Naive thymus-derived CD4-positive, alpha-beta T cell (primary cell): ENCODE data around the gene TMEM191C. TPM values are rescaled to one million over a fixed set of nuclear protein-coding genes. Genes with fewer than 3 reads are reported as not detected.
A peak's percentile ranks its signal among the peaks of the same experiment; 100 is the strongest.

Experiments used
- ATAC-seq: fragments of 150-1000 bp; cut with Tn5 transposase; 2 replicates; pipeline ENCODE4 v1.10.0; 2021; ENCODE audit warnings: mild to moderate bottlenecking, moderate library complexity
- CTCF ChIA-PET: fragments of 350-600 bp; sonication (Branson Sonifier 250); formaldehyde crosslinking; loops from one replicate; lab custom pipeline; 2021; ENCODE audit warnings: antibody characterized with exemption; lab: Charles Lee
- POLR2A ChIA-PET: fragments of 350-600 bp; sonication (Branson Sonifier 250); formaldehyde crosslinking; loops from one replicate; lab custom pipeline; 2021; ENCODE audit warnings: antibody characterized with exemption, inconsistent platforms; lab: Charles Lee
- DNase-seq, 9 donors: peaks; one replicate each; pipeline versions ENCODE4 v3.0.0 to v3.0.0-alpha.2; 2020 to 2022; ENCODE audit warnings: mixed read lengths in 1 of 9
- H3K27ac ChIP-seq: one replicate; pipeline ENCODE4 v1.7.0; 2013; ENCODE audit warnings: mild to moderate bottlenecking, low read depth, low read length, moderate library complexity
- H3K27me3 ChIP-seq, 2 donors: one replicate each; pipeline ENCODE4 v1.7.0; 2013; ENCODE audit warnings: low read length in 2 of 2, mild to moderate bottlenecking in 2 of 2, moderate library complexity in 2 of 2; ENCODE audit not compliant: control insufficient read depth in 2 of 2, insufficient read depth in 2 of 2
- H3K36me3 ChIP-seq, 3 experiments: 1 replicate in 2 of 3; 2 replicates in 1 of 3; pipeline ENCODE4 v1.7.0; 2013; ENCODE audit warnings: low read length in 3 of 3, mild to moderate bottlenecking in 3 of 3, moderate library complexity in 1 of 3; ENCODE audit not compliant: insufficient read depth in 3 of 3, control insufficient read depth in 2 of 3
- H3K4me1 ChIP-seq, 2 donors: one replicate each; pipeline ENCODE4 v1.7.0; 2013; ENCODE audit warnings: low read length in 2 of 2, mild to moderate bottlenecking in 2 of 2, moderate library complexity in 1 of 2; ENCODE audit not compliant: control insufficient read depth in 2 of 2, insufficient read depth in 2 of 2
- H3K4me3 ChIP-seq: 2 replicates; pipeline ENCODE4 v1.7.0; 2013; ENCODE audit warnings: mild to moderate bottlenecking, low read length
- H3K9me3 ChIP-seq, 3 experiments: 1 replicate in 2 of 3; 2 replicates in 1 of 3; pipeline ENCODE4 v1.7.0; 2013; ENCODE audit warnings: low read length in 3 of 3; ENCODE audit not compliant: control insufficient read depth in 2 of 3
- H3K27ac Mint-ChIP-seq, 9 donors: one replicate each; pipeline ENCODE4 v1.8.0; 2020 to 2022; ENCODE audit warnings: mixed read lengths in 9 of 9, mild to moderate bottlenecking in 8 of 9, moderate library complexity in 5 of 9, inconsistent platforms in 2 of 9
- H3K27me3 Mint-ChIP-seq, 5 donors: one replicate each; pipeline ENCODE4 v1.8.0; 2021 to 2022; ENCODE audit warnings: mixed read lengths in 5 of 5, mild to moderate bottlenecking in 1 of 5
- H3K36me3 Mint-ChIP-seq, 5 donors: one replicate each; pipeline ENCODE4 v1.8.0; 2020 to 2022; ENCODE audit warnings: mixed read lengths in 5 of 5, mild to moderate bottlenecking in 3 of 5, inconsistent platforms in 1 of 5
- H3K4me1 Mint-ChIP-seq, 7 donors: one replicate each; pipeline ENCODE4 v1.8.0; 2020 to 2022; ENCODE audit warnings: mixed read lengths in 7 of 7, mild to moderate bottlenecking in 3 of 7, inconsistent platforms in 1 of 7
- H3K4me3 Mint-ChIP-seq, 10 donors: one replicate each; pipeline ENCODE4 v1.8.0; 2020 to 2022; ENCODE audit warnings: mild to moderate bottlenecking in 10 of 10, mixed read lengths in 10 of 10, moderate library complexity in 6 of 10, inconsistent platforms in 2 of 10
- H3K9me3 Mint-ChIP-seq, 11 donors: one replicate each; pipeline ENCODE4 v1.8.0; 2020 to 2022; ENCODE audit warnings: mixed read lengths in 11 of 11, mild to moderate bottlenecking in 4 of 11, inconsistent platforms in 1 of 11, moderate library complexity in 1 of 11
- intact Hi-C, 2 donors: fragments of 100-400 bp; cut with micrococcal nuclease; formaldehyde crosslinking; loops; one replicate each; pipeline ENCODE4 v1.15.1; 2023
- polyA plus RNA-seq, 2 donors: library from polyadenylated mRNA; unstranded; fragments of 300-500 nt; fragmentation: Illumina TruSeq; gene quantifications; one replicate each; pipeline ENCODE4 v1.2.3, GENCODE V29; 2021
- total RNA-seq, 6 experiments: library from RNA in 5 of 6; stranded (reverse) in 5 of 6; gene quantifications; 1 replicate in 5 of 6; 2 replicates in 1 of 6; pipeline ENCODE4 v1.2.3 and lab custom pipeline; 2021 to 2026

Gene TMEM191C
- total and polyA plus RNA-seq, 7 experiments from 2014 or later: 0.51 to 7.3 (median 2.8) TPM

GRCh38 chr22:21443057-21443734 lies 24.0 kb upstream of the TMEM191C start:
- Mint-ChIP-seq H3K9me3 (no peaks in the 10 kb centered on the region), H3K27me3 (no peaks in the 10 kb centered on the region), H3K4me1 (peaks cover 0 to 3% (median 0%) of the 10 kb centered on the region in 7 donors), H3K4me3 (no peak overlapping the region), H3K27ac (peak overlapping the region in 1 of 9 donors; percentile 9), H3K36me3 (peaks cover 0 to 9% (median 0%) of the 10 kb centered on the region in 5 donors)
- Histone ChIP-seq H3K4me1 (no peaks in the 10 kb centered on the region), H3K9me3 (no peaks in the 10 kb centered on the region), H3K4me3 (no peak overlapping the region), H3K27me3 (no peaks in the 10 kb centered on the region), H3K36me3 (peaks cover 0 to 51% (median 7%) of the 10 kb centered on the region in 3 experiments), H3K27ac (no peak overlapping the region)
- no peak for ATAC-seq
- no peak for DNase-seq
- ChIA-PET CTCF (no interaction called here), POLR2A (no interaction called here)
- intact Hi-C loops: no loop called here

GRCh38 chr22:21443735-21444421 lies 23.3 kb upstream of the TMEM191C start:
- peak in 1 of 9 donors; percentile 16 for DNase-seq
- H3K9me3 ChIP-seq: no peaks in the 10 kb centered on the region
- intact Hi-C loops: no loop called here
- Mint-ChIP-seq H3K27ac (no peak overlapping the region), H3K36me3 (peaks cover 0 to 9% (median 0%) of the 10 kb centered on the region in 5 donors), H3K27me3 (no peaks in the 10 kb centered on the region), H3K9me3 (no peaks in the 10 kb centered on the region), H3K4me3 (no peak overlapping the region), H3K4me1 (peaks cover 0 to 3% (median 0%) of the 10 kb centered on the region in 7 donors)
- ChIA-PET POLR2A (no interaction called here), CTCF (no interaction called here)
- no peaks in the 10 kb centered on the region for H3K4me1 ChIP-seq
- H3K4me3 ChIP-seq: no peak overlapping the region
- no peaks in the 10 kb centered on the region for H3K27me3 ChIP-seq
- peaks cover 0 to 51% (median 7%) of the 10 kb centered on the region in 3 experiments for H3K36me3 ChIP-seq
- no peak for ATAC-seq
- H3K27ac ChIP-seq: no peak overlapping the region

GRCh38 chr22:21444701-21445436 lies 22.3 kb upstream of the TMEM191C start:
- intact Hi-C loops: no loop called here
- peak in 1 of 9 donors; percentile 19 for DNase-seq
- no peaks in the 10 kb centered on the region for H3K27me3 ChIP-seq

DNA sequence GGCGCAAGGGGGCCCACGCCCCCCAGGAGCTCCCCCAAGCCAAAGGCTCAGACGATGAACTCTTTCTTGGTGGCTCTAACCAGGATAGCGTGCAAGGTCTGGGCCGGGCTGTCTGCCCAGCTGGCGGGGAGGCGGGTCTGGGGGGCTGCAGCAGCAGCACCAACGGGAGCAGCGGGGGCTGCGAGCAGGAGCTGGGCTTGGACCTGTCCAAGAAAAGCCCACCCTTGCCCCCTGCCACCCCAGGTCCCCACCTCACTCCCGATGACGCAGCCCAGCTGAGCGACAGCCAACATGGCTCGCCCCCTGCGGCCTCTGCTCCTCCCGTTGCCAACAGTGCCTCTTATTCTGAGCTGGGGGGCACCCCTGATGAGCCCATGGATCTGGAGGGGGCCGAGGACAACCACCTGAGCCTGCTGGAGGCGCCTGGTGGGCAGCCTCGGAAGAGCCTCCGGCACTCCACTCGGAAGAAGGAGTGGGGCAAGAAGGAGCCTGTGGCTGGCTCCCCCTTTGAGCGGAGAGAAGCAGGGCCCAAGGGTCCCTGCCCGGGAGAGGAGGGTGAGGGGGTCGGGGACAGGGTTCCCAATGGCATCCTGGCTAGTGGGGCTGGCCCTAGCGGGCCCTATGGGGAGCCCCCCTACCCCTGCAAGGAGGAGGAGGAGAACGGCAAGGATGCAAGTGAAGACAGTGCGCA lies 21.6 kb upstream of the TMEM191C start:
- Histone ChIP-seq H3K36me3 (peaks cover 0 to 51% (median 7%) of the 10 kb centered on the region in 3 experiments), H3K27ac (no peak overlapping the region), H3K9me3 (no peaks in the 10 kb centered on the region), H3K27me3 (no peaks in the 10 kb centered on the region), H3K4me3 (no peak overlapping the region), H3K4me1 (no peaks in the 10 kb centered on the region)
- DNase-seq: peak in 1 of 9 donors; percentile 19
- Mint-ChIP-seq H3K36me3 (peaks cover 0 to 9% (median 0%) of the 10 kb centered on the region in 5 donors), H3K27ac (no peak overlapping the region), H3K27me3 (no peaks in the 10 kb centered on the region), H3K9me3 (no peaks in the 10 kb centered on the region), H3K4me1 (peaks cover 0 to 3% (median 0%) of the 10 kb centered on the region in 7 donors), H3K4me3 (no peak overlapping the region)
- CTCF ChIA-PET: no interaction called here
- POLR2A ChIA-PET: no interaction called here
- intact Hi-C loops: no loop called here
- no peak for ATAC-seq

More at GRCh38 chr22:21444701-21445436, 22.3 kb upstream of the TMEM191C start:
- ChIA-PET POLR2A (no interaction called here), CTCF (no interaction called here)
- Histone ChIP-seq H3K36me3 (peaks cover 0 to 51% (median 7%) of the 10 kb centered on the region in 3 experiments), H3K9me3 (no peaks in the 10 kb centered on the region), H3K4me1 (no peaks in the 10 kb centered on the region), H3K4me3 (no peak overlapping the region), H3K27ac (no peak overlapping the region)
- peaks cover 0 to 9% (median 0%) of the 10 kb centered on the region in 5 donors for H3K36me3 Mint-ChIP-seq
- peaks cover 0 to 3% (median 0%) of the 10 kb centered on the region in 7 donors for H3K4me1 Mint-ChIP-seq
- no peaks in the 10 kb centered on the region for H3K27me3 Mint-ChIP-seq
- H3K27ac Mint-ChIP-seq: no peak overlapping the region
- ATAC-seq: no peak
- H3K9me3 Mint-ChIP-seq: no peaks in the 10 kb centered on the region
- no peak overlapping the region for H3K4me3 Mint-ChIP-seq

DNA sequence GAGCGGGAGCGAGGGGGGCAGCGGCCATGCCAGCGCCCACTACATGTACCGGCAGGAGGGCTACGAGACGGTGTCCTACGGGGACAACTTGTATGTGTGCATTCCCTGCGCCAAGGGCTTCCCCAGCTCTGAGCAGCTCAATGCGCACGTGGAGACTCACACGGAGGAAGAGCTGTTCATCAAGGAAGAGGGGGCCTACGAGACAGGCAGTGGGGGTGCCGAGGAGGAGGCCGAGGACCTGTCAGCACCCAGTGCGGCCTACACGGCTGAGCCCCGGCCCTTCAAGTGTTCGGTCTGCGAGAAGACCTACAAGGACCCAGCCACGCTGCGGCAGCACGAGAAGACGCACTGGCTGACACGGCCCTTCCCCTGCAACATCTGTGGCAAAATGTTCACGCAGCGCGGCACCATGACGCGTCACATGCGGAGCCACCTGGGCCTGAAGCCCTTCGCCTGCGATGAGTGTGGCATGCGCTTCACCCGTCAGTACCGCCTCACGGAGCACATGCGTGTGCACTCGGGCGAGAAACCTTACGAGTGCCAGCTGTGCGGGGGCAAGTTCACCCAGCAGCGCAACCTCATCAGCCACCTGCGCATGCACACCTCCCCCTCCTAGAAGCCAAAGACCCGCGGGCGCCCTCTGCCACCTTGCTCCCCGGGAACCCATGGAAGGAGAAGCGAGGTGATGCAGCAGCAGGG lies 20.9 kb upstream of the TMEM191C start:
- H3K4me3 Mint-ChIP-seq: no peak overlapping the region
- H3K27me3 Mint-ChIP-seq: no peaks in the 10 kb centered on the region
- peak overlapping the region in 1 of 9 donors; percentile 33 for H3K27ac Mint-ChIP-seq
- intact Hi-C loops: no loop called here
- H3K36me3 Mint-ChIP-seq: peaks cover 0 to 9% (median 0%) of the 10 kb centered on the region in 5 donors
- no peaks in the 10 kb centered on the region for H3K9me3 Mint-ChIP-seq
- ATAC-seq: peak; percentile 3
- Histone ChIP-seq H3K27ac (no peak overlapping the region), H3K4me1 (no peaks in the 10 kb centered on the region), H3K9me3 (no peaks in the 10 kb centered on the region), H3K27me3 (no peaks in the 10 kb centered on the region), H3K4me3 (no peak overlapping the region), H3K36me3 (peaks cover 0 to 51% (median 7%) of the 10 kb centered on the region in 3 experiments)
- ChIA-PET POLR2A (no interaction called here), CTCF (no interaction called here)
- DNase-seq: peak in 1 of 9 donors; percentile 18
- H3K4me1 Mint-ChIP-seq: peaks cover 0 to 3% (median 0%) of the 10 kb centered on the region in 7 donors
